HG02938 (cell line): ENCODE data around the gene PCDHGB6.
A peak's percentile ranks its signal among the peaks of the same experiment; 100 is the strongest.
"Not testable (repeated sequence)": the region's sequence is repeated elsewhere in the genome, so short reads cannot be mapped to it uniquely, and the experiment has no call there.

Experiments used
- ATAC-seq: cut with Tn5 transposase; IDR thresholded peaks from one replicate; pipeline ENCODE4 v1.9.1; 2021; ENCODE audit warnings: mild to moderate bottlenecking, moderate library complexity; ENCODE audit not compliant: unreplicated experiment

The PCDHGB6 gene

DNA sequence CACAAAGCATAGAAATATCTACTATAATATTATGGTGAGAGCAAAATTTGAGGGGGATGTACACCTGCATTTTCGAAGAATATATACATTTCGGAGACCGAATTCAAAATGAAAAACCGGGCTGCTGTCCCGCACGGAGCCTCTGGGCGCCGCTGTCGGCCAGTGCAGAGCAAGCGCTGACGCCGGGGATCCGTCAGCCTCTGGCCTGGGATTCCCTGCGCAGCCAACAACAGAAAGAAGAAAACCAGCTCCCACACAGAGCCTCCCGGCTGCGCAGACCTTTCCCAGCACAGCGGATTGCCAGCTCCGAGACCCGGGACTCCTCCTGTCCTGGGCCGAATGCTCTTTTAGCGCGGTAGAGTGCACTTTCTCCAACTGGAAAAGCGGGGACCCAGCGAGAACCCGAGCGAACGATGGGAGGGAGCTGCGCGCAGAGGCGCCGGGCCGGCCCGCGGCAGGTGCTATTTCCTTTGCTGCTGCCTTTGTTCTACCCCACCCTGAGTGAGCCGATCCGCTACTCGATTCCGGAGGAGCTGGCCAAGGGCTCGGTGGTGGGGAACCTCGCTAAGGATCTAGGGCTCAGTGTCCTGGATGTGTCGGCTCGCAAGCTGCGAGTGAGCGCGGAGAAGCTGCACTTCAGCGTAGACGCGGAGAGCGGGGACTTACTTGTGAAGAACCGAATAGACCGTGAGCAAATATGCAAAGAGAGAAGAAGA, at the start of gene PCDHGB6:
Gene PCDHGB6, plus strand, starts transcription at position 232 of the 716 bp plus-strand sequence. Its CDS starts 182 bp downstream, at position 414.
- peak; percentile 49 for ATAC-seq

DNA sequence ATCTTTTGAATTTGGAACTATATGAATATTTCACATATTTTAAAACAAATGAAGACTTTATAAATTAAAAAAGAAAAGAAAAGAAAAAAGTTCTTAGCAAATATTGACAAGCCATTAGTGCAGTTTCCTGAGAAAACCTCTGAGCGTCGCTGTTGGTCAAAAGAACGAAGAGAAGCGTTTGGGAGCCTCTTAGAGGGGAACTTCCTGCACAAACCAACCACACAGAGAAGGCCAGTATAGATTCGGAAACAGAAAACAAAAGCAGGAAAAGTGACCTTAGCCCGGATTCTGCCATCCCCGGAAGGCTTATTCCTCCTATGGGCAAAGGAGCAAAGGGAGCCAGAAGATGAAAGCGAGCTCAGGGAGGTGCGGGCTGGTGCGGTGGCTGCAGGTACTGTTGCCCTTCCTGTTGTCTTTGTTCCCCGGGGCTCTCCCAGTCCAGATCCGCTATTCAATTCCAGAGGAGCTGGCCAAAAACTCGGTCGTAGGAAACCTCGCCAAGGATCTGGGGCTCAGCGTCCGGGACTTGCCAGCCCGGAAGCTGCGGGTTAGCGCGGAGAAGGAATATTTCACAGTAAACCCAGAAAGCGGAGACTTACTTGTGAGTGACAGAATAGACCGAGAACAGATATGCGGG, 47.9 kb upstream of the PCDHGB6 start, which contains the start of gene PCDHGB2:
Gene PCDHGB2, plus strand, starts transcription at position 205 of the 637 bp plus-strand sequence. Its CDS starts 142 bp downstream, at position 347.
- ATAC-seq: peak; percentile 78

DNA sequence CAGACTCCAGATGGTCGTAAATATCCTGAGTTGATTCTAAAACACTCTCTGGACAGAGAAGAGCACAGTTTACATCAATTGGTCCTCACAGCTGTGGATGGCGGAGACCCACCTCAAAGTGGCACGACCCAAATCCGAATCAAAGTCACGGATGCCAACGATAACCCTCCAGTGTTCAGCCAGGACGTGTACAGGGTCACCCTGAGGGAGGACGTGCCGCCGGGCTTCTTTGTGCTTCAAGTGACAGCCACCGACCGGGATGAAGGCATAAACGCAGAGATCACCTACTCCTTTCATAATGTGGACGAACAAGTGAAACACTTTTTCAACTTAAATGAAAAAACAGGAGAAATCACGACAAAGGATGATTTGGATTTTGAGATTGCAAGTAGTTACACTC, 47.1 kb upstream of the PCDHGB6 start:
- ATAC-seq: no peak

DNA sequence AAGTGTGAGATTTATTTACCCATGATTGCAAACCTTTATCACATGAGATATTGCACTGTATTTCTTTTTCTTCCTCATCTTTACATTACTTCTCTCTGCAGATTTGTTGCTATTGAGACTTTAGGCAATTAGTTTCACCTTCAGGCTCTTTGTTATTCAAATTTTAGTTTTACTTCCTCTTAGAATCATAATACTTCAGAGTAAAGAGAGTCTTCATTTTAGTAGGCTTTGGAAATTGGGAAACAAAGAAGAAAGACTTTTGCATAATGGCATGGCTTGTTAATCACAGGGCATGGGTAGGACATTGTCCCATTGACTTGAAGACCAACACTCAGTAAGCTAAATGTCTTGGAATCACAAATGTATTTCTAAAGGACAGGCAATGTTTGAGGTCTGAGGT, 45.1 kb upstream of the PCDHGB6 start:
- ATAC-seq: no peak

DNA sequence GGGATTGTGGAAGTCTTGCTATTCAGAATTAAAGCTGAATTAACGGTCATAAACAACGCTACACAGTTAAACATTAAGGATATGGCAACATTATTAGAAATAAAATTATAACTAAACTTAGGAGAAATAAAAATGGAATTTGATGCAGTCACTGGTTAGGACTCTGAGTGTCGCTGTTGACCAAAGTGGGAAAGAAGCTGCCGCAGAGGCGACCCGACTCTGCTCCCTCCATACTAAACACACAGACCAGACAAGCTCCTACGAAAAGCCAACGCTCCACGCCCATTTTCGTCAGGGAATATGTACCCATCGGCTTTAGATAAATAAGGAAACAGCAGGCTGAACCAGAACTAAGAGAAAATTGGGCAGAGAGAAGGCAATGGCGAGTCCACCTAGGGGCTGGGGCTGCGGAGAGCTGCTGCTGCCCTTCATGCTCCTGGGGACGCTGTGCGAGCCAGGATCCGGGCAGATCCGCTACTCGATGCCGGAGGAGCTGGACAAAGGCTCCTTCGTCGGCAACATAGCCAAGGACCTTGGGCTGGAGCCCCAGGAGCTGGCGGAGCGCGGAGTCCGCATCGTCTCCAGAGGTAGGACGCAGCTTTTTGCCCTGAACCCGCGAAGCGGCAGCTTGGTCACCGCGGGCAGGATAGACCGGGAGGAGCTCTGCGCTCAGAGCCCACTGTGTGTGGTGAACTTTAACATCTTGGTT, 43.7 kb upstream of the PCDHGB6 start, which contains the start of gene PCDHGA5:
Gene PCDHGA5, plus strand, starts transcription at position 211 of the 709 bp plus-strand sequence. Its CDS starts 169 bp downstream, at position 380.
- no peak for ATAC-seq

DNA sequence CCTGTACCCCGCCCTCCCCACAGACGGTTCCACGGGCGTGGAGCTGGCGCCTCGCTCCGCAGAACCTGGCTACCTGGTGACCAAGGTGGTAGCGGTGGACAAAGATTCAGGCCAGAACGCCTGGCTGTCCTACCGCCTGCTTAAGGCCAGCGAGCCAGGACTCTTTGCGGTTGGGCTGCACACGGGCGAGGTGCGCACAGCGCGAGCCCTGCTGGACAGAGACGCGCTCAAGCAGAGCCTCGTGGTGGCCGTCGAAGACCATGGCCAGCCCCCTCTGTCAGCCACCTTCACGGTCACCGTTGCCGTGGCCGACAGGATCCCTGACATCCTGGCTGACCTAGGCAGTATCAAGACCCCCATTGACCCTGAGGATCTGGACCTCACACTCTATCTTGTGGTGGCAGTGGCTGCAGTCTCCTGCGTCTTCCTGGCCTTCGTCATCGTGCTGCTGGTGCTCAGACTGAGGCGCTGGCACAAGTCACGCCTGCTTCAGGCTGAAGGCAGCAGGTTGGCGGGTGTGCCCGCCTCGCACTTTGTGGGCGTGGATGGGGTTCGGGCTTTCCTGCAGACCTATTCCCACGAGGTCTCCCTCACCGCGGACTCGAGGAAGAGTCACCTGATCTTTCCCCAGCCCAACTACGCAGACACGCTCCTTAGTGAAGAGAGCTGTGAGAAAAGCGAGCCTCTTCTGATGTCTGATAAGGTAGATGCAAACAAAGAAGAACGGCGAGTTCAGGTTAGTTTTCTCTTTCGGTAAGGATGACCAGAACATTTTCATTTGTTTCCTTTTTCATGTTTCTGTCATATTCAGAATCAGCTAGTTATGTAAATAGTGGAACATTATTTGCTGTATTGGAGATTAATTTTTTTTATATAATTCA, 41.6 kb upstream of the PCDHGB6 start:
- ATAC-seq: no peak

DNA sequence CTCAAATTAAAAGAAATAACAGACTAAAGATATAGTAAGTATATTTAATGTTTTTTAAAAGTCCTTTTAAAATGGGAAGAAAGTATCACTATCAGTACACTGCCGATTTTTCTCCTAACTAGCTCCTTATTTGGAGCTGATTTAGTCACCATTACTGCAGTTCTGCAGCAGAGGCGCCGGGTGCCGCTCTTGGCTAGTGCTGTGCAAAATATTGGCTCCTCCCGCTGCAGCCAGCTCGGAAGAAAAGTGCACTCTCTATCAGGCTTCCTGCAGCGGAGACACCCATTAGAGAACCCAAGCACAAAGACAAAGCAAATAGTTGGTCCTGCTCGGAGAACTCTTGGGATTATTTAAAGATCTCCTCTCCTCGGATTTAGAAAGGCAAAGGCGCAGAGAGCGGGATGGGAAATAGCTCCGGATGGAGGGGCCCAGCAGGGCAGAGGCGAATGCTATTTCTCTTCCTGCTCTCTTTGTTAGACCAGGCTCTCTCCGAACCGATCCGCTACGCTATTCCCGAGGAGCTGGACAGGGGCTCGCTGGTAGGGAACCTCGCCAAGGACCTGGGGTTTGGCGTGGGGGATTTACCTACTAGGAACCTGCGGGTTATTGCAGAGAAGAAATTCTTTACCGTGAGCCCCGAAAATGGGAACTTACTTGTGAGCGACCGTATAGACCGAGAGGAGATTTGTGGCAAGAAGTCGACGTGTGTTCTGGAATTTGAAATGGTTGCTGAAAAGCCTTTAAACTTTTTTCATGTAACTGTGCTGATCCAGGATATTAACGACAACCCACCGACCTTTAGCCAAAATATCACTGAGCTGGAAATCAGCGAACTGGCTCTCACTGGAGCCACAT, 37.6 kb upstream of the PCDHGB6 start, which contains the start of gene PCDHGB3:
Gene PCDHGB3, plus strand, starts transcription at position 249 of the 855 bp plus-strand sequence. Its CDS starts 153 bp downstream, at position 402.
- peak; percentile 64 for ATAC-seq

DNA sequence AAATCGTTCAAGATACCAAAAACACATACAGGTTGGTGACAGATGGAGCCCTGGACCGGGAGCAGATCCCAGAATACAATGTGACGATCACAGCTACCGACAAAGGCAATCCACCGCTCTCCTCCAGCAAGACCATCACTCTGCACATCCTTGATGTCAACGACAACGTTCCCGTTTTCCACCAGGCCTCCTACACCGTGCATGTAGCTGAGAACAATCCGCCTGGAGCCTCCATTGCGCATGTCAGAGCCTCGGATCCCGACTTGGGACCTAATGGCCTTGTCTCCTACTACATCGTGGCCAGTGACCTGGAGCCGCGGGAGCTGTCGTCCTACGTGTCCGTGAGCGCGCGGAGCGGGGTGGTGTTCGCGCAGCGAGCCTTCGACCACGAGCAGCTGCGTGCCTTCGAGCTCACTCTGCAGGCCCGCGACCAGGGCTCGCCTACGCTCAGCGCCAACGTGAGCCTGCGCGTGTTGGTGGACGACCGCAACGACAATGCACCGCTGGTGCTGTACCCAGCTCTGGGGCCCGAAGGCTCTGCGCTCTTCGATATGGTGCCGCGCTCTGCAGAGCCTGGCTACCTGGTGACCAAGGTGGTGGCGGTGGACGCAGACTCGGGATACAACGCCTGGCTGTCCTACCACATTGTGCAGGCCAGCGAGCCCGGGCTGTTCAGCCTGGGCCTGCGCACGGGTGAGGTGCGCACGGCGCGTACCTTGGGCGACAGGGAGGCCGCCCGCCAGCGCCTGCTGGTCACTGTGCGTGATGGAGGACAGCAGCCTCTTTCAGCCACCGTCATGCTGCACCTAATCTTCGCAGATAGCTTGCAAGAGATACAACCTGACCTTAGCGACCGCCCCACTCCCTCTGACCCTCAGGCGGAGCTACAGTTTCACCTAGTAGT, 36.0 kb upstream of the PCDHGB6 start:
- no peak for ATAC-seq

DNA sequence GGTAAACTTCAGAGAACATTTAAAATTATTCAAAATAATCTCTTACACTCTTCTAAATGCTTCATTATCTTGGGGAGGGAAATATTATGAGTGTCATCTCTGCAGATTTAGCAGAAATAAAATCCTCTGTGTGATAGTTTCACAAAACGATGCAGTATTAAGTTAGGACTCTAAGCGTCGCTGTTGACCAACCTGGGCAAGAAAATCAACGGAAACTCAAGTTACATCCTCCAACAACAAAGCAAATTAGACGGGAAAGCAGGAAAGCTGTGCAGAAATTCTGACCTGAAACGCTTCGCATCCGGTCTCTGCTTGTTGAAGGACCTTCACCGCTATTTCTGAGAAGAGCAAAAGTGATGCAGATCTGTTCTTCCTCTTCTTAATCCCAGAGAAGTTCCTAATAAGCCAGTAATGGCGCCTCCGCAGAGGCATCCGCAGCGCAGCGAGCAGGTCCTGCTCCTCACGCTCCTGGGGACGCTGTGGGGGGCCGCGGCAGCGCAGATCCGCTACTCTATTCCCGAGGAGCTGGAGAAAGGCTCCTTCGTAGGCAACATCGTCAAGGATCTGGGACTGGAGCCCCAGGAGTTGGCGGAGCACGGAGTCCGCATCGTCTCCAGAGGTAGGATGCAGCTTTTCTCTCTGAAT, 34.0 kb upstream of the PCDHGB6 start, which contains the start of gene PCDHGA6:
Gene PCDHGA6, plus strand, starts transcription at position 219 of the 645 bp plus-strand sequence. Its CDS starts 193 bp downstream, at position 412.
- ATAC-seq: no peak

DNA sequence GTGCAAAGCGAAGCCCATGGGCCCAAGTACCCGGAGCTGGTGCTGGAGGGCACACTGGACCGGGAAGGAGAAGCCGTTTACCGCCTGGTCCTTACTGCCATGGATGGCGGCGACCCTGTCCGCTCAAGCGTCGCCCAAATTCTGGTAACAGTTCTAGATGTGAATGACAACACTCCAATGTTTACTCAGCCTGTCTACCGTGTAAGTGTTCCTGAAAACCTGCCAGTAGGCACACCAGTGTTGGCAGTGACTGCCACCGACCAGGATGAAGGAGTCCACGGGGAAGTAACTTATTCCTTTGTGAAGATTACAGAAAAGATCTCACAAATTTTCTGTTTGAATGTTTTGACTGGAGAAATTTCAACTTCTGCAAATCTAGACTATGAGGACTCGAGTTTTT, 33.2 kb upstream of the PCDHGB6 start:
- ATAC-seq: no peak

DNA sequence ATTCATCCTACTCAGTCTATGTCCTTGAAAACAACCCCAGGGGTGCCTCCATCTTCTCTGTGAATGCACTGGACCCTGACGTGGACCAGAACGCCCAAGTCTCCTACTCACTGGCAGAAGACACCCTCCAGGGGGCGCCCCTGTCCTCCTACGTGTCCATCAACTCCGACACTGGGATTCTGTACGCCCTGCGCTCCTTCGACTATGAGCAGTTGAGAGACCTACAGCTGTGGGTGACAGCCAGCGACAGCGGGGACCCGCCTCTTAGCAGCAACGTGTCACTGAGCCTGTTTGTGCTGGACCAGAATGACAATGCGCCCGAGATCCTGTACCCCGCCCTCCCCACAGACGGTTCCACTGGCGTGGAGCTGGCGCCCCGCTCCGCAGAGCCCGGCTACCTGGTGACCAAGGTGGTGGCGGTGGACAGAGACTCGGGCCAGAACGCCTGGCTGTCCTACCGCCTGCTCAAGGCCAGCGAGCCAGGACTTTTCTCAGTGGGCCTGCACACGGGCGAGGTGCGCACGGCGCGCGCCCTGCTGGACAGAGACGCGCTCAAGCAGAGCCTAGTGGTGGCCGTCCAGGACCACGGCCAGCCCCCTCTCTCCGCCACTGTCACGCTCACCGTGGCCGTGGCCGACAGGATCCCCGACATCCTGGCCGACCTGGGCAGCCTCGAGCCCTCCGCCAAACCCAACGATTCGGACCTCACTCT, 32.2 kb upstream of the PCDHGB6 start:
- not testable (repeated sequence) for ATAC-seq

DNA sequence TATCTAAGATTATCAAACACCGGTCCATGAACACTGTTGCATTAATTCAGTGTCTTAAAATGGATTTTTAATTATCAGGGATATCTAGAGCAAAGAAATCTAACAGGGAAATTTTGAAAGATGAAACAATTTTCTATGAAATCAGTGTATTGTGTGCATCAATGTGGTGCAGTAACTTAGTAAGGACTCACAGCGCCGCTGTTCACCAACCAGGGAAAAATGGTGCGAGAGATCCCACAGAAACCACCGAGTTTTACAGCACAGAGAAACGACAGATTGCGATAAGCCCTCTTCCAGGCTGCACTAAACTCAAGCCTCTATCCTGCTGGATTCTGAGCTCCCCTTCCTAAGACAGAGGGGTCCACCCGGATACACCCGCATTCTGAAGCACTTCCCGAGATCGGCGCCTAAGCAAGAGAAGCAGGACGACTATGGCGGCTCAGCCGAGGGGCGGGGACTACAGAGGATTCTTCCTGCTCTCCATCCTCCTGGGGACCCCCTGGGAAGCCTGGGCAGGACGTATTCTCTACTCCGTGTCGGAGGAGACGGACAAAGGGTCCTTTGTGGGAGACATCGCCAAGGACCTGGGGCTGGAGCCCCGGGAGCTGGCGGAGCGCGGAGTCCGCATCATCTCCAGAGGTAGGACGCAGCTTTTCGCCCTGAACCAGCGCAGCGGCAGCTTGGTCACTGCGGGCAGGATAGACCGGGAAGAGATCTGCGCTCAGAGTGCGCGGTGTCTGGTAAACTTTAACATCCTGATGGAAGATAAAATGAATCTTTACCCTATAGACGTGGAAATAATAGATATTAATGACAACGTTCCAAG, 25.1 kb upstream of the PCDHGB6 start, which contains the start of gene PCDHGA7:
Gene PCDHGA7, plus strand, starts transcription at position 274 of the 826 bp plus-strand sequence. Its CDS starts 158 bp downstream, at position 432.
- no peak for ATAC-seq

DNA sequence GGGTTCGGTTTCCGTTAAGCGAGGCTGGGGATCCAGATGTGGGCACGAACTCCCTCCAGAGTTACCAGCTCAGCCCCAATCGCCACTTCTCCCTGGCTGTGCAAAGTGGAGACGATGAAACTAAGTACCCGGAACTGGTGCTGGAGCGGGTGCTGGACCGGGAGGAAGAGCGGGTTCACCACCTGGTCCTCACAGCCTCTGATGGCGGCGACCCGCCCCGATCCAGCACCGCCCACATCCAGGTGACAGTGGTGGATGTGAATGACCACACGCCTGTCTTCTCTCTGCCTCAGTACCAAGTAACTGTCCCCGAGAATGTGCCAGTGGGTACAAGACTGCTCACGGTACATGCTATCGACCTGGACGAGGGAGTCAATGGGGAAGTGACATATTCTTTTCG, 24.5 kb upstream of the PCDHGB6 start:
- no peak for ATAC-seq

DNA sequence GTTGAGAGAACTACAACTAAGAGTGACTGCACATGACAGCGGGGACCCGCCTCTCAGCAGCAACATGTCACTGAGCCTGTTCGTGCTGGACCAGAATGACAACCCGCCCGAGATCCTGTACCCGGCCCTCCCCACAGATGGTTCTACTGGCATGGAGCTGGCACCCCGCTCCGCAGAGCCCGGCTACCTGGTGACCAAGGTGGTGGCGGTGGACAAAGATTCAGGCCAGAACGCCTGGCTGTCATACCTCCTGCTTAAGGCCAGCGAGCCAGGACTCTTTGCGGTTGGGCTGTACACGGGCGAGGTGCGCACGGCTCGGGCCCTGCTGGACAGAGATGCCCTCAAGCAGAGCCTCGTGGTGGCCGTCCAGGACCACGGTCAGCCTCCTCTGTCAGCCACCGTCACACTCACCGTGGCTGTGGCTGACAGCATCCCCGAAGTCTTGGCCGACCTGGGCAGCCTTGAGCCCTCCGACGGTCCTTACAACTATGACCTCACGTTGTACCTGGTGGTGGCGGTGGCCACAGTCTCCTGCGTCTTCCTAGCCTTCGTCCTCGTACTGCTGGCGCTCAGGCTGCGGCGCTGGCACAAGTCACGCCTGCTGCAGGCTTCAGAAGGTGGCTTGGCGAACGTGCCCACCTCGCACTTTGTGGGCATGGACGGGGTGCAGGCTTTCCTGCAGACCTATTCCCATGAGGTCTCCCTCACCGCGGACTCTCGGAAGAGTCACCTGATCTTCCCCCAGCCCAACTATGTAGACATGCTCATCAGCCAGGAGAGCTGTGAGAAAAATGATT, 23.2 kb upstream of the PCDHGB6 start:
- ATAC-seq: no peak

DNA sequence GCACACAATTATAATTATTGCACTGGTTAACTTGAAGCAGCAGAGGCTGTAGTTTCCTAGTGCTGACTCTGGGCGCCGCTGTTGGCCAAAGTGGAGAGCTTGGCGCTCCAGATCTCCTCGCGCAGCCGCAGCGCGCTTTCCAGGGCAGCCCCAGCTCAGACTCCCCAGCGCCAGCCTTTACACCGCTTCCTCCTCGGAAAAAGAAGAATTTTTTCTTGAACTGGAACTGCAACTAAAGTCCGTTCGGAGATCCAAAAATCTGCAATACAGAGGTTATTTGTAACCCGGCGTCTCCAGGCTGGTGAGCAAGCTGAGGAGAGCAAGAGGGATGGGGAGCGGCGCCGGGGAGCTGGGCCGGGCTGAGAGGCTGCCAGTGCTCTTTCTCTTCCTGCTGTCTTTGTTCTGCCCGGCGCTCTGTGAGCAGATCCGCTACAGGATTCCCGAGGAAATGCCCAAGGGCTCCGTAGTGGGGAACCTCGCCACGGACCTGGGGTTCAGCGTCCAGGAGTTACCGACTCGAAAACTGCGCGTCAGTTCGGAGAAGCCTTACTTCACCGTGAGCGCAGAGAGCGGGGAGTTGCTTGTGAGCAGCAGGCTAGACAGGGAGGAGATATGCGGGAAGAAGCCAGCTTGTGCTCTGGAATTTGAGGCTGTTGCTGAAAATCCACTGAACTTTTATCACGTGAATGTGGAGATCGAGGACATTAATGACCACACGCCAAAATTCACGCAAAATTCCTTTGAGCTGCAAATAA, 20.1 kb upstream of the PCDHGB6 start, which contains the start of gene PCDHGB4:
Gene PCDHGB4, plus strand, starts transcription at position 142 of the 755 bp plus-strand sequence. Its CDS starts 187 bp downstream, at position 329.
- not testable (repeated sequence) for ATAC-seq
